NCI-H526 (cell line): ENCODE measurements around the gene NBPF1.
"Not testable (repeated sequence)": the region's sequence is repeated elsewhere in the genome, so short reads cannot be mapped to it uniquely, and the experiment has no call there.

Experiments used
- DNase-seq, 2 experiments: peaks; one replicate each; lab custom pipeline; 2025; lab: John Stamatoyannopoulos, UW

NBPF1 gene

DNA sequence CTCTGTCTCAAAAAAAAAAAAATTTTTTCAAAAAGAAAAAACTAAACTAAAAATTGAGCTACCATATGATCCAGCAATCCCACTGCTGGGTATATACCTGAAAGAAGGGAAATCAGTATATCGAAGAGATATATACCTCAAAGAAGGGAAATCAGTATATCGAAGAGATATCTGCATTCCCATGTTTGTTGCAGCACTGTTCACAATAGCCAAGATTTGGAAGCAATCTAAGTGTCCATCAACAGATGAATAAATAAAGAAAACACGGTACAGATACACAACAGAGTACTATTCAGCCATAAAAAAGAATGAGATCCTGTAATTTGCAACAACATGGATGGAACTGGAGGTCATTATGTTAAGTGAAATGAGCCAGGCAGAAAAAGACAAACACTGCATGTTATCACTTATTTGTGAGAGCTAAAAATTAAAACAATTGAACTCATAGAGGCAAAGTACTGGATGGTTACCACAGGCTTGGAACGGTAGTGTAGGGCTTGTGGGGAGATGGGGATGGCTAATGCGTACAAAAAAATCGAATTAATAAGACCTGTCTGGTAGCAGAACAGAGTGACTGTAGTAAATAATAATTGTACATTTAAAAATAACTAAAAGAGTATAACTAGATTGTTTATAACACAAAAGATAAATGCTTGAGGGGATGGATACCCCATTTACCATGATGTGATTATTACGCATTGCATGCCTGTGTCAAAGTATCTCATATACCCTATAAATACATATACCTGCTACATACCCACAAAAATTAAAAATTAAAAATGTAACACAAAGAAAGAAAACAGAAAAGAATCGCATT, 28.0 kb upstream of the NBPF1 start:
- DNase-seq = not testable (repeated sequence)

DNA sequence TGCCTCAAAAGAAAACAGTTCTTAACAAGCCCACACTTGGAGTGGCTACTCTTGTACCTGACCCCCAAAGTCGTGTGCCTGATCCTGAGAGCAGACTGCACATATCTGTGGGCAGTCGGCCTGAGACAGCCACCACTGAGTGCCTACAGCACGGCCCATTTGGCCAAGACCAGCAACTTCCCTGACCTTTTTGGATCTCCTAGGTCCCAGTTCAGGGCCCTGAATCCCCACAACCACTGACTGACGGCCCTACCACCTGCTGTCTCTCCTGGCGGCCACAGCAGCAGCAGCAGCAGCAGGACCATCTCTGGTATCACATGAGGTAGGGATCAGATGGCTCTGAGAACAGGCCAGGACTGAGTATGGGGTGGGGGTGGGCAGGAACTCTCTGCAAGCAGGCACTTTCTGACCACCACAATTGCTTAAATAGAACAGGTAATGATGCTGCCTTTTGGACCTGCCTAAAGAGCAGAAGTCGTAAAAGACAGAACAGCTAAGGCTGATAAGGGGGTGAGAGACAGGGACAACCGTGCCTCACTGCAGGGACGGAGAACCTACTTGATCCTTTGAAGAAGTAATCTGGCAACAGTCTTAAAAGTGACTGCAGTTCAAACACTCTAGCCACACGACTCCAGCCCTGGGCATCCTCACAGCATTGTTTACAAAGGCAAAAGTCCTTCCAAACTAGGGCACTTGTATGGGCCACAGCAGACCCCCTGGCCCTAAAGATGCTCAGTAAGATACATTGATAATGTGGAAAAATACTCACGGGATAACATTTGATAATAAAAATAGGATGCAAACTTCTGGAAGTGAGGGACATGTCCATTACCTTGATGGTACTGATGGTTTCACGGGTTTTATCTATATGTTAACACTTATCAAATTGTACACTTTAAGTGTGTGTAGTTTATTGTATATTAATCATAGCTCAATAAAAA, 26.0 kb upstream of the NBPF1 start:
- DNase-seq = not testable (repeated sequence)

DNA sequence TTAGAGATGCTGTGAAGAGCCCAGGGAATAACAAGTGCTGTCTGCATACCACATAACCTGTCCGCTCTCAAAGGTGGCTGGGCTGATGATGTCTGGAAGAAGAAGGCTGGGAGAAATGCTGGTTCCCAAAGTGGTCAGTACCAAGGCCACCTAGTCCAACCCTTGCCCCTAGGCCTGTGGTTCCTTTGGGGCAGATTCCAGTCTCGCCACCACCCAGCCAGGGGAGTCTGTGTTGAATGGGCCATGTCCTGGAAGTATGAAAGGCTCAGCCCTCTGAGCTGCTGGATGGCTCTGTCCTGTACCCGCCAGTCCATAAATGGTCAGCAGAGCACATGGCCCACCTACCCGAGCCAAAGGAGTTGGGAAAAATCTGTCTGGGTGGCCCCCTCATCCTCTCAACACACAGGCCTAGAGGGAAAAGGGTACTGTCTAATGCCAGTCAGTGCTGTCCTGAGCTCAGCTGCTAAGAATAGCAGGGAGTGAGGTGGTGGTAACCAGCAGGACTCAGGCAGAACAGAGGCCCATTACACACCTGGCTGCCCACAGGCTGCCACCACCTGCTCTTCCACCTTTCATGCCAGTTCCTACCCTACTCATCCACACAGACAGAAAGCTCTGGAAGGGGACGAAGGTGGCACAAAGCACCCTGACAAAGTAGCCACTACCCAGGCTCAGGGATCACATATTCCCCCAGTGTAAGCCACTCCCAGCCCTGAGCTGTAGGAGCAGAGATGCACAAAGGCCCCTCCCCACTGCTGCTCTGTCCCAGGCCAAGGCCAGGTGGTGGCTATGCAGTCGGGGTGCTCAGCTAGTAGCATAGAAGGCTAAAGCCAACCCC, 24.8 kb upstream of the NBPF1 start:
- peak in 1 of 2 experiments; percentile 63 for DNase-seq

GRCh38 chr1:16636551-16637195, 23.3 kb upstream of the NBPF1 start:
- not testable (repeated sequence) for DNase-seq

DNA sequence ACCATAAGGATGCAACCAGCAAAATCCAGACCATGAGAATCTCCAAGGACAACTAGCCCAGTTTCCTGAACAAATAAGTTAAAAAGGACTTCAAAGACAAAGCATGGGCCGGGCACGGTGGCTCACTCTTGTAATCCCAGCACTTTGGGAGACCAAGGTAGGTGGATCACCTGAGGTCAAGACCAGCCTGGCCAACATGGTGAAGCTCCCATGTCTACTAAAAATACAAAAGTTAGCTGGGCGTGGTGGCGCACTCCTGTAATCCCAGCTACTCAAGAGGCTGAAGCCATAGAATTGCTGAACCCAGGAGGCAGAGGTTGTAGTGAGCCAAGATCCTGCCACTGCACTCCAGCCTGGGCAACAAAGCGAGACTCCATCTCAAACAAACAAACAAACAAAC, 22.6 kb upstream of the NBPF1 start:
- not testable (repeated sequence) for DNase-seq

DNA sequence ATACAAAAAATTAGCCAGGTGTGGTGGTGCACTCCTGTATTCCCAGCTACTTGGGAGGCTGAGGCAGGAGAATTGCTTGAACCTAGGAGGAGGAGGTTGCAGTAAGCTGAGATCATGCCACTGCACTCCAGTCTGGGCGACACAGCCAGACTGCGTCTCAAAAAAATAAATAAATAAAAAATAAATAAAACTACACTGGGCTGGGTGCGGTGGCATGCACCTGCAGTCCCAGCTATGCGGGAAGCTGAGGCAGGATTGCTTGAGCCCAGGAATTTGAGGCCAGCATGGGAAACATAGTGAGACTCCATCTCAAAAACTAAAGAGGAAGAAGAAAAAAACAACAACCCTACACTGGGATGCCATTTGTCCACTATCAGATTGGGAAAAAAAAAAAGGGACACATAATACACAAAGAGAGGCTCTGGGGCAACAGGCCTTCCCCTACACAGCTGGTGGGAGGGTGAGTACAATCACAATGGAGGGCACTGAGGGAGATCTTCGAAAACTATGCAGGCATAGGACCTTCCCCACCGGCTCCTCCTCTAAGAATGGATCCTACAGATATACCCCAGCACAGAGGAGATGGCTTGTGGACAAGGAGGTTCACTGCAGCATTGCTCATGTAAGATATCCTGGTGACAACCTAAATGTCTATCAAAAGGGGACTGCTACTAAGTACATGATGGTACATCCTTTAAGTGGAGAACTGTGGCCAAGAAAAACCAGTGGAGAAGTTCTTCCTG, 20.3 kb upstream of the NBPF1 start:
- not testable (repeated sequence) for DNase-seq

DNA sequence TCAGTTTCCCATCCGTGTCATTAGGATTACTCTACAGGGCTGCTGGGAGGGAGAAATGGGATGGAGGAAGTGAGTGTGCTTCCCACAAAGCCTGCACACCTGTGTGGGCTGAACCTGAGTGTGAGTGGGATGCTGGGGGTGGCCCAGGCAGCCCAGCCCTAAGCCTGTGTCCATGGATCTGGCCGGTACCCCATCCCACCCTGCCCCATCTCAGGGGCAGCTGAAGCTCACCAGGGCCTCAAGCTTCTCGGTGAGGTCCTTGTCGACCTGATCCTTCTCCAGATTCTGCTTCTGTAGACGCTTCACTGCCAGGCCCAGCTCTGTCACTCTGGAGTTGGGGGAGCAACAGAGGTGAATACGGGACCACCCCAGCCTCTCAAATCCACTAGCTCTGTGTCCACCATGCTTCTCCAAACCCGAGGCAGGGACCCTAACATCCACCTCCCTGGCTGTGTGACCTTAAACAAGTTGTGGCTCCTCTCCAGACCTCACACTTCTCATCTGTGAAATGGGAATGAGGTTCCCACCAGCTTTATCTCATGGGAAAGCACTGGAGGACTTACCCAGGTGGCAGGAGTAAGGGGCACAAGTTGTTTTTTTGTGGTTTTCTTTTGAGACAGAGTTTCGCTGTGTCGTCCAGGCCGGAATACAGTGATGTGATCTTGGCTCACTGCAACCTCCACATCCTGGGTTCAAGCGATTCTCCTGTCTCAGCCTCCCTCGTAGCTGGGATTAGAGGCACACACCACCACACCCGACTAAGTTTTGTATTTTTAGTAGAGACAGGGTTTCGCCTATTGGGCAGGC, 18.9 kb upstream of the NBPF1 start:
- DNase-seq = not testable (repeated sequence)

GRCh38 chr1:16631248-16632043, 18.1 kb upstream of the NBPF1 start:
- DNase-seq = no peak

GRCh38 chr1:16630661-16631247, 17.4 kb upstream of the NBPF1 start:
- no peak for DNase-seq

DNA sequence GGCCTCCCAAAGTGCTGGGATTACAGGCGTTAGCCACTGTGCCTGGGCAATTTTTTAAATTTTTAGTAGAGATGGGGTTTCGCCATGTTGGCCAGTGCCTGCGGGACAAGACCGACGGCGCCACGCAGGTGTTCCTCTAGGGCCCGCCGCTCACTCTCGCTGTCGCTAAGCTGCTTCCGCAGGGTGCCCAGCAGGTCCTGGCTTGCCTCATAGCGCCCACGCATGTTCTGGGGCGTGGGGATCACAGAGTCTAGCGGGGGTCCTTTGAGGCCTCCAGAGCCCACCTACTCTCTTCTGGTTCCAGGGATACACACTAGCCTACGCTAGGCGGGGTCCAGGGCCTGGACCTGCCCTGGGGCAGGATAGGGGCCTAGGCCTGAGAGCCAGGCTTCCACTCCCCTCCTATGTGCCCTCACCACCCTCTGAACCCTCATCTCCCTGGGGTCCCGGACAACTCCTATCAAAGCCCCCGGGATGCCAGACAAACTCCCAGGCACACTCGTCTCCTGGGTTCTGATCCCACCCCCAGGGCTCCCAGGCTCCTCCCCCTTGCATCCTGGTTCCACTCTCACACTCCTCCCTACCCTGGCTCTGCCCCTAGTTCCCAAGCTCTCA, 16.7 kb upstream of the NBPF1 start:
- DNase-seq = not testable (repeated sequence)

GRCh38 chr1:16628361-16629111, 15.2 kb upstream of the NBPF1 start:
- peak in 1 of 2 experiments; percentile 18 for DNase-seq

DNA sequence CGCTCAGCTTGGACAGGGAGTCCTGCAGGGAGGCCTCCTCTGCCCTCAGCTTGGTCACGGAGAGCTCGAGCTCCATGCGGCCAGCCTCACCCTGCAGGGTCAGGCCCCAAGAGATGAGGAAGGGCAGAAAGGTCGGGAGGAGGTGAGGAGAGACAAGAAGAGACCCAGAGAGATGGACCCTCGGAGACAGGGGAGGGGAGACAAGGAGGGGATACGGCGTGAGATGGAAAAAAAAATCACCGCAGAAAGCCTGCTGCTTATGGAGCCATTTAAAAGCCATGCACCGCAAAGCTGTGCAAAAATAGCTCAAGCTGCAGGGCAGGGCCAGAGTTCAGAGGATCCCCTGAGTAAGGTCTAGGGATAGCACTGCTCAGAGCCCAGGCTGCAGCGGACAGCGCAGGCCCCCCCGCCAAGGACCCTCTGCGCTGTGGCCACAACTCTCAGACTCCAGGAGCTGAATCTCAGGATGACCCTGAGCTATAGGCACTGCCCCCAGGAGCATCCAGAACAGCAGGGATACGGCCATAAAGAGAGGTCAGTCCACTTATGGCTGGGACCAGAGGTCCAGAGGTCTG, 13.1 kb upstream of the NBPF1 start:
- not testable (repeated sequence) for DNase-seq

- DNase-seq = no peak
These were observed 12.4 kb upstream of the NBPF1 start for GRCh38 chr1:16625497-16626408.

DNA sequence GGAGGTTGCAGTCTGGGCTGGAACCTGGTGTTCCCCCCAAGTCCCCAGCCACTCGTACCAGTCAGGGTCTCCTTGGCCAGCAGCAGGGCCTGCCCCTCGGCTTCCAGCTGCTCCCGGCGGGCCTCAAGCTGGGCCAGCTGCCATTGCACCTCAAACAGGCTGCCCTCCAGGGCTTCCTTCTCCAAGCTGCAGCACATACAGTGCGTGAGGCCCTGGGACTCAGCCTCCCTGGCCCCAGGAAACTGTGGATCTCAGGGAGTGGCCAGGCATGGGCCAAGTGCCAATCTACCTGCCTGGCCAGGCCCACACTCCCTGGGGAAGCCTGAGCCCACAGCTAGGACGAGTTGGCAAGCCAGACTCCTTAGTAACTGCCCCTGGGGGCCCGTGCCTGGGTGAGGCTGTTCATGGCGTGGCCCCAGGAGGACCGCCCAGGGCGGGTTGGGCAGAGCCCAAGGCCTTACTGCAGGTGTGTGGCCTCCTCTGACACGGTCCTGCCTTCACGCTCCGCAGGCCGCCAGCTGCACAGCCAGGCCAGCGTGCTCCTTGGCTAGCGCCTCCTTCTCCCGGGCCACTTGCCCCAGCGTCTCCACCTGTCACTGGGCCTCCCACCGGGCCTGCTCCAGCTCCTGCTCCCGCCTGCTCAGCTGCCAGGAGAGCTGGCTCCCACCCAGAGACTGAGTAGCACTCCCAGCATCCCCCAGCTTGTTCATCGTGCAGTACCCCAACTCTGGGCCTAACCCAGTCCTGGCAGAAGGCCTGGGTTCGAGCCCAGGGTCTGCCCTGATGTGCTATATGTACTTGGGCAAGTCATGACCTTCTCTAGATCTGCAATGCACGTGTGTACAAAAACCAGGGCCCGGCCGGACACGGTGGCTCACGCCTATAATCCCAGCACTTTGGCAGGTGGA, 10.7 kb upstream of the NBPF1 start:
- peak in 1 of 2 experiments; percentile 46 for DNase-seq

- not testable (repeated sequence) for DNase-seq
These were observed 10.0 kb upstream of the NBPF1 start for GRCh38 chr1:16623337-16623736.
